ENCODE measurements around the gene SAMMSON.
A peak's percentile ranks its signal among the peaks of the same experiment; 100 is the strongest.

SAMMSON gene

GRCh38 chr3:70020906-70021660, 21.6 kb downstream of the SAMMSON start:
- DNase-seq: peak; percentile 17

GRCh38 chr3:70028361-70028760, 28.8 kb downstream of the SAMMSON start:
- DNase-seq: no peak

- no peak for DNase-seq
Observed at GRCh38 chr3:70038693-70039092, 39.2 kb downstream of the SAMMSON start.

GRCh38 chr3:70040386-70040785, 40.9 kb downstream of the SAMMSON start:
- DNase-seq: no peak

- no peak for DNase-seq
Observed at GRCh38 chr3:70042641-70043040, 43.1 kb downstream of the SAMMSON start.

- DNase-seq: no peak
Observed at GRCh38 chr3:70049761-70050160, 50.2 kb downstream of the SAMMSON start.

GRCh38 chr3:70053293-70053692, 53.8 kb downstream of the SAMMSON start:
- peak; percentile 77 for DNase-seq

GRCh38 chr3:70056081-70056480, 56.5 kb downstream of the SAMMSON start:
- no peak for DNase-seq

- DNase-seq: no peak
Observed at GRCh38 chr3:70057426-70057825, 57.9 kb downstream of the SAMMSON start.

- no peak for DNase-seq
Observed at GRCh38 chr3:70061096-70061495, 61.6 kb downstream of the SAMMSON start.

- peak; percentile 19 for DNase-seq
Observed at GRCh38 chr3:70064194-70064779, 64.8 kb downstream of the SAMMSON start.

GRCh38 chr3:70065696-70066253, 66.2 kb downstream of the SAMMSON start:
- DNase-seq: no peak

- DNase-seq: peak; percentile 59
Observed at GRCh38 chr3:70067860-70068521, 68.5 kb downstream of the SAMMSON start.

GRCh38 chr3:70069557-70069956, 70.0 kb downstream of the SAMMSON start:
- DNase-seq: no peak

GRCh38 chr3:70071138-70071537, 71.6 kb downstream of the SAMMSON start:
- no peak for DNase-seq

GRCh38 chr3:70072180-70072579, 72.6 kb downstream of the SAMMSON start:
- no peak for DNase-seq

- no peak for DNase-seq
Observed at GRCh38 chr3:70072754-70073153, 73.2 kb downstream of the SAMMSON start.

GRCh38 chr3:70075101-70075500, 75.6 kb downstream of the SAMMSON start:
- DNase-seq: no peak

GRCh38 chr3:70076396-70076795, 76.9 kb downstream of the SAMMSON start:
- DNase-seq: no peak

- DNase-seq: no peak
Observed at GRCh38 chr3:70078778-70079177, 79.2 kb downstream of the SAMMSON start.

- peak; percentile 29 for DNase-seq
Observed at GRCh38 chr3:70085613-70086012, 86.1 kb downstream of the SAMMSON start.

GRCh38 chr3:70086336-70086735, 86.8 kb downstream of the SAMMSON start:
- no peak for DNase-seq

GRCh38 chr3:70090322-70090913, 90.9 kb downstream of the SAMMSON start:
- DNase-seq: no peak

Data from MV-4-11 (cell line).